HG02610 (cell line): ENCODE data around the gene UCMA.
"Not testable (repeated sequence)": the region's sequence is repeated elsewhere in the genome, so short reads cannot be mapped to it uniquely, and the experiment has no call there.

Experiments used
- ATAC-seq: cut with Tn5 transposase; IDR thresholded peaks from one replicate; pipeline ENCODE4 v1.9.1; 2021; ENCODE audit warnings: mild to moderate bottlenecking, moderate library complexity; ENCODE audit not compliant: unreplicated experiment

UCMA gene

DNA sequence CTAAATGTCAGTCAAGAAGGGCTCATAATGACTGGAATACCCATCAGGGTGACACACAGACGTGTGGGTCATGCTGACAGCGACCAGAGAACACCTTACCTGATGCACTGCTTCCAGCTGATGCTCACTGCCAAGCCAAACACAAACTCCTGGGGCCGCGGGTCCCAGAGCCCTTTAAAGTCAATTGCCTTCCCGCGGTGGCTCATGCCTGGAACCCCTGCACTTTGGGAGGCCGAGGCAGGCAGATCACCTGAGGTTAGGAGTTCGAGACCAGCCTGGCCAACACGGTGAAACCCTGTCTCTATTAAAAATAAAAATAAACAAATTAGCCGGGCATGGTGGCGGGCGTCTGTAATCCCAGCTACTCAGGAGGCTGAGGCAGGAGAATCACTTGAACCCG lies 562 bp upstream of the UCMA start:
- not testable (repeated sequence) for ATAC-seq

DNA sequence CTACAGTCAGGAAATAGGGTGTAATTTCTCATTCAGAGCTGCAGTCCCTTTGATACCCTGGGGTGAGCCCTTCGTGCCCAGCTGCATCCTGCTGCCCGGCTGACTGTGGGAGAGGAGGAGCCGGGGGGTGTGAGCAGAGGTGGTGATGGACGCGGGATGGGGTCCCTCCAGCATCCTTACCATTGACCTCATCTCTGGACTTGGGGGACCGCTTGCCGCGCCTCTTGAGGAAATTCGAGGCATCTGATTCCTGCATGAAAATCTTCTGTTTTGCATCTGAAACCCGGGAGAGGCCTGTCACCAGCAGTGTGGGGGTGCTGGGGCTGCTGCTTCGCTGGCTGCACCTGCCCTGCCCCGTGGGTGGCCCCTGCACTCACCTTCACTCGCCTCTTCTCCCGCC lies 816 bp downstream of the UCMA start:
- ATAC-seq = no peak

DNA sequence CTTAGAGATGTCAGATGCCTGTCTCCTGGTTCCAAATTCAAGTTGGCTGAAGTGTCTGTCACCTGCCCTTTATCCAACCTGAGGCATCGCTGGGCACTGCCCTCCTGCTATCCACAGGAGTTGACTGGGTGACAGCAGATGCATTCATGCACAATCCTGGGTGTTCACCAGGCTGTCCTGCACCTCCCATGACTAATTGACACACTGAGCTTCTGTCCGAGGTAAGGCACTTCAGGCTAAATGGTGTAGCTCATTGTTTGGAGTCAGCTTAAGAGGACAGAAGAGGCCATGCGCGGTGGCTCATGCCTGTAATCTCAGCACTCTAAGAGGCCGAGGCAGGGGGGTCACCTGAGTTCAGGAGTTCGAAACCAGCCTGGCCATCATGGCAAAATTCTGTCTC lies 2.4 kb downstream of the UCMA start:
- no peak for ATAC-seq

DNA sequence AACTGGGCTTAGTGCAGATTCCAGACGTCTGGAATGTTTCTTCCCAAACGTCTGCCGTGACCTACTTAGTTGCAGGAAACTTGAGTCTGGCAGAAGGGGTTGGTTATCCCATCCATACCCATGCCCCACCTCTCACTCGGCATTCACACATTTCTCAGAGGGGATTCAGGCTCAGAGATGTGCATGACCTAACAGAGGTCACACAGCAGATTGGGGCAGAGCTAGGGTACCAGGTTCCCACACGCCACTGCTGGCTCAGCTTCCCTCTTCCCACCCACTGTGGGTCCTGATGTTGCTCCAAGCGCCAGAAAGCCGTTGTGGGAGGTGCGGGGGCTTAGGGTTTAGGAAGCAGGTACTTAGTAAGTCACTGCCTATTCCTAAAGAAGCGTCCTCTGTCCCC lies 3.0 kb downstream of the UCMA start:
- ATAC-seq = no peak

DNA sequence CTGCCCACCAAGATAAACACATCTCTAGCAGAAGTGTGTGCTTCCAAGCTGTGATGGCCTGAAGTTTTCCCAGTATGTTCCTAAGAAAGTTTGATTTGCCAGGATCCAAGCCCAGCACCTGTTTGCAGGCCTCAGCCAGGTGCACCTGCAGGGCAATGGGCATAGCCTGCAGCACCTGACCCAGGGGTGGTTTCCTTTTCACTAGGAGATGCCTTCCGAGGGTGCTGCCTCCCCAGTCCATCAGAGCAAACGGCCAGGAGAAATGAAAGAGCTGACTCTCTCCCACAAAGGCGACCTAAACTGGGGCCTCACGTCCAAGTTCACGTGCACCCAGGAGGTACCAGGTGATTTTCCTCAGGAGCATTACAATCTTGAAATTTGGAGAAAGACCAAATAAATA lies 7.1 kb downstream of the UCMA start:
- ATAC-seq = no peak

DNA sequence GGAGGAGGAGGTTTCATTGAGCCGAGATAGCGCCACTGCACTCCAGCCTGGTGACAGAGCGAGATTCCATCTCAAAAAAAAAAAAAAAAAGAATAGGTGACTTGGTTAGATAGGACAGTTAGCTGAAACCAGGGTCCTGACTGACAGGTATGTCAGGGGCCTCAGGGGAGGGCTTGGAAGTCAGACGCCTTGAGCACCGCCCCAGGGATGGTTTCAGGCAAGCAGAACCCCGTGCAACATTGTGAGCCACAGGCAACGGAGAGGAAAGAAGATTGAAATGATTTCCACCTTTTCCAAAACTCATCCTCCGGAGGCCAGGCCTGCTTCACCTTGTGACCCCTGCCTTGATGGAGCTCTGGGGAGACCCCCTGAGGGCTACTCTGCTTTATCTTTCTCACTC lies 8.6 kb downstream of the UCMA start:
- no peak for ATAC-seq

DNA sequence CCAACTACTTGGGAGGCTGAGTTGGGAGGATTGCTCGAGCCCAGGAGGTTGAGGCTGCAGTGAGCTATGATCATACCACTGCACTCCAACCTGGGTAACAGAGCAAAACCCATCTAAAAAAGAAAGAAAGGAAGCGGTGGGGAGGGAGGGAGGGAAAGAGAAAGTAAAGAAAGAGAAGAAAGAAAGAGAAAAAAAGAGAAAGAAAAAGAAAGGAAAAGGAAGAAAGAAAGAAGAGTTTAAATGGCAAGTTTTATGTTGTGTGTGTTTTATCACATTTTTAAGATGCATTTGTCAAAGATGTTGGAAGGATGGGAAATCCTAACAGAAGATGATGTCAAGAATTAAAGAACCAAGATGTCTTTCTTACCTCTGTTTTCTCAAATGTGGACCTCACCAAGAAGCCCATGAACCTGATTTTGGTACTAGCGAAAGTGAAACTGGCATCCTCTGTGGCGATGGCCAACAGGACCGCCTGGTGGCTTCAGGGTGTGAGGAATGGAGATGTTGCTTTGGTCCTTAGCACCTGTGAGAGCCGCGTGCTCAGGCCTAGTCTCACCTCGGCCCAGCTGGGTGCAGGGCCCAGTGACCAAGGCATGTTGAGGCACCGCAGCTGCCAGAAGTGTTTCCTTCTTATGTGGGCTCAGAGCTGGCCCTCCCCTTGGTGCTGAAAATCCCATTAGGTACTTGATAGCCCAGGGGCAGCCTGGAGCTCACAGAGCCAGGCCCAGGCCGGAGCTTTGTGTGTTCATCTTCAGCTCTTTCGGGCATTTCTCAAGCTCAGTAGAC lies 9.8 kb downstream of the UCMA start:
- no peak for ATAC-seq

DNA sequence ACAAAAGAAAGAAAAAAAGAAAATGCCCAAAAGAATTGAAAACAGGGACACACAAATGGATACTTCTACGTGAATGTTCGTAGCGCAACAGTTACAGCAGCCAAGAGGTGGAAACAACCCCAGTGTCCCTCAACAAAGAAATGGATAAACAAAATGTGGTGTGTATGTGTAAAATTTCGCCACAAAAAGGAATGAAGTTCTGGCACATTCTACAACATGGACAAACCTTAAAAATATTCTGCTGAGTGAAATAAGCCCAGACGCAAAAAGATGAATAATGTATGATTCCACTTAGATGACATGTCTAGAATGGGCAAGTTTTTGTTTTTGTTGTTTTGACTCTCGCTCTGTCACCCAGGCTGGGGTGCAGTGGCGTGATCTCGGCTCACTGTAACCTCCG lies 10.9 kb downstream of the UCMA start:
- ATAC-seq = no peak

DNA sequence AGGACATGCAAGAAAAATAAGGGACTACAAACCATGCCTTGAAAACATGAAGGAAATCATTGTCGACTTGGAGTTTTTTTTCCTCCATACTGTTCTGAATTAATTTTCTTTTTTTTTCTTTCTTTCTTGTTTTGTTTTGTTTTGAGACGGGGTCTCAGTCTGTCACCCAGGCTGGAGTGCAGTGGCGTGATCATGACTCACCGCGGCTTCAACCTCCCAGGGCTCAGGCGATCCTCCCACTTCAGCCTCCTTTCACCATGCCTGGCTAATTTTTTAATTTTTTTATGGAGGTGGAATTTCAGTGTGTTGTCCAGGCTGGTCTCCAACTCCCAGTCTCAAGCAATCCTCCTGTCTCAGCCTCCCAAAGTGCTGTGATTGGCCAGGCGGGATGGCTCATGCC lies 11.6 kb downstream of the UCMA start:
- no peak for ATAC-seq

DNA sequence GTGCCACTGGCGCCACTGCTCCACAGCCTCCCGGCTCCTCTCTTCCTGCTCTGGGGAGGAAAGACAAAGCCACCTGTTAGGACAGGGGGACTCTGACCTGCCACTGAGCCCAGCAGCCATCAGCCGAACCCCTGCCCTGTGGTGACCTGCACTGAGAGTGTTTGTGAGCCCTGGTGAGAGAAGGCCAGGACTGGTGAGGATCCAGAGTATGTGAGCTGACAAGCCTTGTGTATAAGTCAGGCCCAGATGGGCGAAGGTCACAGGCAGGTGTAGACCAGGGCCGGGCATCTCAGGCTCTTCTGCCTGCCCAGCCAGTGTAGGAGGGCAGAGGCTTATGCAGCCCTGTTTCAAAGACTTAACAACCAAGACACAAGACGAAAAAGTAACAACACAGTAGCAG lies 12.0 kb downstream of the UCMA start:
- ATAC-seq = no peak

DNA sequence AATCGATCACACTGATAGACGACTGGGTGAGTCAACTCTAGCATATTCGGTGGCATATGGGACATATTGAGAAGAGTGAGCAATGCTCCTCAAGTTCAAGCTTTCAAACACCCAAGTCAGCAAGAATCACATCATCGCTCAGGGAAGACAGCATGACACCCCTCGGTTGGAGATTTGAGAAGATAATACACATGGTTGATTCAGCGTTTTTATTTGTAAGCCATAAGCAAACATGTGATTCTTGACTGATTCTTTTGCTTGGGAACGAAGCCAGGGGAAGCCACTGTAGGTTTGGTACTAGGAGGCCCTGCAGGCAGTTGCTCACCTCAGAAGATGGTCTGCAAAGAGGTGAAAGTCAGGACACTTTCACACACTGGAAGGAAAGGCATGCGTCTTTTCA lies 12.6 kb downstream of the UCMA start:
- no peak for ATAC-seq

DNA sequence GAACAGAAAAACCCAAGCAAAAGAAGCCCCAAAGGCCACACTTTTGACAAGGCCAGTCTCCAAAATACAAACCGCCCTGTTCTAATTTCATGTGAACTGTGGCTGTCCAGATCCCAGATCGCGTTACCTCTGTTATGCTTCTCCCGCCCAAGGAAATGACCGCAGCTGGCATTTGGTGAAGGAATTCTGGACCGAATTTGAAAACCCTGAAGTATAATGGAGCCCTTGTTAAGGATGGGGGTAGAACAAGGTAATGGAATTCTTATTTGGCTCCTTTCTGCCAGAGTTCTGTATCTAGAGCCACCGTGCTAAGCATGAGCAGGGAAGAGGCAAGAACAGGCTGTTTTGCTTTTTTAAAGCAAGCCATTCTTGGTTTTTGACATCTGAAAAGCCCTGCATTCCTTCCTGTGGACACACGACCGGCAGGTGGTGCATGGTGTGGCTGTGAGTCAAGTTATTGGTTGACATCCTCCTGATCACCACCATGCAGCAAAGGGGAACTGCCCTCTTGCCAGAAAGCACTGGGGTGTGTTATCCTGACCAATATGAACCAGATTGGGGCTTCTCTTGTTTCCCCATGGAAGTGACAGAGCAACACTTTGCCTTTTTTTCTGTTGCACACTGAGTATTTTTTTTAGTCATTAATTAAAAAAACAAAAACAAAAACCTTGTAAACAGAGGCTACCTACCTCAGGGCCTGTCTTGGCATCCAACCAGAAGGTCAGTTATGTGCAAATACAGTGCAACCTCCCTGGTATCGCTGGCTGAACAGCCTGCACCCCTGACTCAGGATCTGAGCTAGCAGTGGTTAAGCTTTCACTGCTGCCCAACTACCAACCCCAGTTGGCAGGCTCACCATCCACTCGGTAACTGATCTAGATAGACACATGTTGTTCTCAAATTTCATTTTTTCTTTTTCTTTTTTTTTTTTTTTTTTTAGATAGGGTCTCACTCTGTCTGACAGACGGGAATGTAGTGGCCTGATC lies 14.2 kb downstream of the UCMA start:
- ATAC-seq = no peak

DNA sequence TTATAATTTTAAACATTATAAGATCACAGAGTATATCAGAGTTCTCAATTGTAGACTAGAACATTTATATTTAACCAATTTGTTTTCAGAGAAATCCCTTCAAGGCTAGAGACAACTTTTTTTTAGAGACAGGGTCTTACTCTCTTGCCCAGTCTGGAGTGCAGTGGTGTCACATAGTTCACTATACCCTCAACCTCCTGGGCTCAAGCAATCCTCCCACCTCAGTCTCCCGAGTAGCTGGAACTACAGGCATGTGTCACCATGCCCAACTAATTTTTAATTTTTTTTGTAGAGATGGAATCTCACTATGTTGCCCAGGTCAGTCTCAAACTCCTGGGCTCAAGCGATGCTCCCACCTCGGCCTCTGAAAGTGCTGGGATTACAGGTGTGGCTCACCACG lies 15.3 kb downstream of the UCMA start:
- no peak for ATAC-seq

DNA sequence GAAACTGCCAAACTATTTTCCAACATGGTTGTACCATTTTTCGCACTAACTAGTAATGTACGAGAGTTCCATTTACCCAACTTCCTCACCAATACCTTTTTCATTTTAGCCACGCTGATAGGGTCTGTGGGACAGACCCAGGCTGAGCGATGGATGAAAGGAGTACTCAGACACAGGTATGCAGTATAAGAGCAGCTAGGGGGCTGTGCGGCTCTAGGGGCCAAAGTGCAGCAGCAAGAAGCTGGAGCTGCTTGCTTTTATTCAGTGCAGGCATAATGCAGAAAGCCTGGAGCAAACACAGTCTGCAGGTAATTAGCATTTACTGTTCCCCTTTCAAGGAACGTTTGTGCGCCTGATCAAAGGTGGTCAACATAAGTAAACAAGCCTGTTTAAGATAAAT lies 21.0 kb downstream of the UCMA start:
- ATAC-seq = no peak

DNA sequence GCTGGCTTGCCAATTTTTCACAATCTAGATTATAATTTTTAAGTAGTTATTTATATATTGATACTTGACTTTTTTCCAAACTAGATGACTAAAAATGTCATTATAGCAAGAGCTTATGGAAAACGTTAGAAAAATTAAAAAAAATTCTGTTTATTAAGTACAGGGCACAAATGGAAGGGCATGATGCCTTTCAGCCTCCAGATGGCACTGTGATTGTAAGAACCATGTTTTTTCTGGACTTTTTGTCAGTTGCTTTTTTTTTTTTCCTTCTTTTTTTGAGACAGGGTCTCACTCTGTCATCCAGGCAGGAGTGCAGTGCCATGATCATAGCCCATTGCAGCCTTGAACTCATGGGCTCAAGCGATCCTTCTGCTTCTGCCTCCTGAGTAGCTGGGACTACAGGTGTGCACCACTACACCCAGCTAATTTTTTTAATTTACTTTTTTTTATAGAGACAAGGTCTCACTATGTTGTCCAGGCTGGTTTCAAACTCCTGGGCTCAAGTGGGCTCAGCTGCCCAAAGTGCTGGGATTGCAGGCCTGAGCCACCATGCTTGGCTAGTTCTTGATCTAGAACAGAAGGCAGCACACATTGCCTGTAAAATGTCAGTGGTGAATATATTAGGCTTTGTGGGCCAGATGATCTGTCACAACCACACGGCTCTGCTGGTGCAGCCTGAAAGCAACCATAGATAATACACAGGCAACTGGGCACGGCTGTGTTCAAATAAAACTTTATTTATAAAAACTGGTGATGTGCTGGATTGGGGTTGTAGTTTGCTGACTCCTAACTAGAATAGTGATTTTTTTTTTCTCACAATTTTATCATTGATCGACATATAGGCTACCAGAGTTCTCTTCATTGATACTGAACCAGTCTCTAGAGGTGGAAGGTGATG lies 27.4 kb downstream of the UCMA start:
- no peak for ATAC-seq

DNA sequence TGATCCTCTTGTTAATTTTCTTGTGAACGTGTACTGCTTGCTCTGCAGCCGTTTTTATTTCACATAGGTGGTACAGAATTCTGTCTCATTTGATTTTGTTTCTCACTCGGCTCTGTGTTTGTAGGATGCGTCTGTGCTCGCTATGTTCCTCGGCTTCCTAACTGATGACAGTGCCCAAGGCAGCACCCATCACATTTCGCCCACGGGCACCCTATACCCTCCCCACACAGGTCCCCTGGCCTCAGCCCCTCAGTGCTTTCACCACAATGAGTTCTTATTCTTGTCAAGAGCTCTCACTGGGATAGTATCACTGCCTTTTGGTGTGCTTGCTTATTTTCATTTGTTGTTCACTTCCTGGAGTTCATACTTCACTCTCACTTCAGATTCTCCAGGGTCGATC lies 28.1 kb downstream of the UCMA start:
- no peak for ATAC-seq

DNA sequence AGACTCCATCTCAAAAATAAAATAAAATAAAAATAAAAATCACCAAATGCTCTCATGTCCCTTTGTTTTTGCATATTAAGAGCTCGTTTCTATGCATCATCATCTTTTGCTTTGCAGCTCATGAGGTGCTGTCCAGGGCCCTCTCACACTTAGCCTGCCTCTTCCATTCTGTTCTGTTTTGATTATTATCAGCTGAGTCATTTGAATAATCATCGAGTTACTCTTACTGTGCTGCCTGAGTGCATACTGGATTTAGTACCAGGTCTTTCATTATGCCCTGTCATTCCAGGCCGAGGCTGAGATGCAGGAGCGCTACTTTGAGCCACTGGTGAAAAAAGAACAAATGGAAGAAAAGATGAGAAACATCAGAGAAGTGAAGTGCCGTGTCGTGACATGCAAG lies 33.0 kb downstream of the UCMA start:
- no peak for ATAC-seq

DNA sequence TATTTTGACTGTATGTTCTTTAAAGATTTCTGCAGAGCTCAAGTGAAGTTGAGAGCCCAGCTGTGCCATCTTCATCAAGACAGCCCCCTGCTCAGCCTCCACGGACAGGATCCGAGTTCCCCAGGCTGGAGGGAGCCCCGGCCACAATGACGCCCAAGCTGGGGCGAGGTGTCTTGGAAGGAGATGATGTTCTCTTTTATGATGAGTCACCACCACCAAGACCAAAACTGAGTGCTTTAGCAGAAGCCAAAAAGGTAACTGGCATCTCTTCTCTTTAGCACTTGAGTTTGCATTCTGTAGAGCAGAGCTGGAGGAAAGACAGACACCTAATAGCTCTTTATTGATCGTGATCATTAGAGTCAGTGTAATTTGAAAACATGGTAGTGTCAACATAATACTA lies 39.2 kb downstream of the UCMA start:
- ATAC-seq = no peak

DNA sequence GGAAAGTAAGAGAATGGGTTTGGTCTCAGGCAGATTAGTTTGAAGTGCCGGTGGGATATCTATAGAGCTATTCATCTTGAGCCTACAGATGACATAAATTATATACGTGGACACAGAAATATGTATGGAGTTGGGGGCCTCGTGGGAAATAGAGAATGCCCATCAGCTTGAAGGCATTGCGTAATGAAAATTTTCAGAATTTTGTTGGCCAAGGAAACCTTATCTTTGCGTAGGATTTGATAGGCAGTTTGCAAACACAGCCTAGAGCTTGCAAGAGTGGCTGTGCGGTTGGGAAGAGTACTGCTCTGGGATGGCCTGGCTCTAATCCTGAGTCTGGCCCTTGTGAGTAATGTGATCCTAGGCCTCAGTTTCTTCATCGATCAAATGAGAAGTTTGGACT lies 40.5 kb downstream of the UCMA start:
- no peak for ATAC-seq

DNA sequence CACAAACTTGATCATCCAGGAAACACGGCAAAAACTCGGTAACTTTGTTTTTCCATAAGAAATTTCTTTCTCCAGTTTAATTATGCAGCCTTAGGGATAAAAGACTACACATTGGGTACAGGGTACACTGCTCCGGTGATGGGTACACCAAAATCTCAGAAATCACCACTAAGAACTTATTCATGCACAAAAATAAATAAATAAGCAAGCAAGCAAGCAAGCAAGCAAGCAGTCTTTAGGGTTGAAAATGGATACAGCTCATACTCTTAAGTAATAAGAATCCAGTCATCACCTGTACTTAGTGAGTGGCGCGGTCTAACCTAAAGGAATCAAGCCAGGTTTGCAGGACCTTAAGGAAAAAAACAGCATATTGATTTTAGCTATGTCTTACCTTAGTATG lies 42.8 kb downstream of the UCMA start:
- ATAC-seq = no peak

DNA sequence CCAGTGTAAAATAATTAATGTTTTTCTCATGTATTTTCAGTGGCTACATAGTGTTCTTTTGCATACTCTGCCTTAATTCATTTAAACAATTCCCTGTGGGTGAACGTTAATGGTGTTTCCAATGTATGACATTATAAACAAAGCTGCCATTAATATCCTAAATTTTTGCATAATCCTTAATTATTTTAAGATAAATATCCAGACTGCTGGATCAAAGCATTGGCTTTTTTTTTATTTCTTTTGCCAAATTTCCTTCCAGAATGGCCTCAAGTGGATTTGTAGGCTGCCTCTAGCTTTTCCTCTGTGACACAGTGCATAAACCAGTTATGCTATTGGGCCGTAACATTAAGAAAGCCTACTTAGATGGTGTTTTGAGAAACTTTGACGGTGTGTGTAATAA lies 43.4 kb downstream of the UCMA start:
- ATAC-seq = no peak
